ENCODE data around the gene ZNRF3.

Gene ZNRF3

GRCh38 chr22:29095459-29095858 lies 212.1 kb downstream of the ZNRF3 start:
- H3K27ac ChIP-seq, result peak overlapping the region; percentile 91
- no peak for TF ChIP-seq CTCF (conservative IDR thresholded peaks at IDR 0.05)

- TF ChIP-seq CTCF (conservative IDR thresholded peaks at IDR 0.05), result no peak
- H3K27ac ChIP-seq, result peak overlapping the region; percentile 91
Measured at GRCh38 chr22:29096736-29097669, 213.6 kb downstream of the ZNRF3 start.

GRCh38 chr22:29098296-29098695 lies 214.9 kb downstream of the ZNRF3 start:
- TF ChIP-seq CTCF (conservative IDR thresholded peaks at IDR 0.05), result no peak
- peak overlapping the region; percentile 91 for H3K27ac ChIP-seq

GRCh38 chr22:29102300-29102699 lies 218.9 kb downstream of the ZNRF3 start:
- H3K27ac ChIP-seq, result no peak overlapping the region
- TF ChIP-seq CTCF (conservative IDR thresholded peaks at IDR 0.05), result no peak

GRCh38 chr22:29103121-29103520 lies 219.7 kb downstream of the ZNRF3 start:
- TF ChIP-seq CTCF (conservative IDR thresholded peaks at IDR 0.05), result no peak
- H3K27ac ChIP-seq, result no peak overlapping the region

GRCh38 chr22:29105468-29105867 lies 222.1 kb downstream of the ZNRF3 start:
- TF ChIP-seq CTCF (conservative IDR thresholded peaks at IDR 0.05), result no peak
- H3K27ac ChIP-seq, result no peak overlapping the region

GRCh38 chr22:29106839-29107238 lies 223.5 kb downstream of the ZNRF3 start:
- H3K27ac ChIP-seq, result no peak overlapping the region
- TF ChIP-seq CTCF (conservative IDR thresholded peaks at IDR 0.05), result no peak
